Measurements from ENCODE around the gene CEACAM18.
"Not testable (repeated sequence)": the region's sequence is repeated elsewhere in the genome, so short reads cannot be mapped to it uniquely, and the experiment has no call there.

The CEACAM18 gene

DNA sequence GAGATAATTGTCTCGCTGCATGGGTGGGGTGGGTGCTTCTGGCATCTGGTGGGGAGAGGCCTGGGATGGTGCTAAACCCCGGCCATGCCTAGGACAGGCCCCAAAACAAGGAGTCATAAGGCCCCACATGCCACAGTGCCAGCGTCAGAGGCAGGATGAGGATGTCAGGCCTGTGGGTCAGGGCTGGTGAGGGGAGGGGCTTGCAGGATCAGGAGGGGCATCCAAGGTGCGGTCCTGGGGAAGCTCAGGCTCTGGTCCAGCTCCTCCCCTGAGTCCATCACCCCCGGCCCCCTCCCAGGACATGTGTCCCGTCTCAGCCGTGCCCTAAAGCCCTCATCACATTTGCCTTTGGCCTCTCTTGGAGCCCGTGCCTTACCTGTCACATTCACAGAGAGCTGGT, 22.6 kb downstream of the CEACAM18 start:
- DNase-seq, result not testable (repeated sequence)

GRCh38 chr19:51501594-51502263, 23.4 kb downstream of the CEACAM18 start, which contains the start of gene SIGLEC12:
TSS of gene SIGLEC12 (minus strand) at chr19:51501800. CDS start at chr19:51501733, 67 bp downstream.
- DNase-seq, result peak; percentile 76 to 81

DNA sequence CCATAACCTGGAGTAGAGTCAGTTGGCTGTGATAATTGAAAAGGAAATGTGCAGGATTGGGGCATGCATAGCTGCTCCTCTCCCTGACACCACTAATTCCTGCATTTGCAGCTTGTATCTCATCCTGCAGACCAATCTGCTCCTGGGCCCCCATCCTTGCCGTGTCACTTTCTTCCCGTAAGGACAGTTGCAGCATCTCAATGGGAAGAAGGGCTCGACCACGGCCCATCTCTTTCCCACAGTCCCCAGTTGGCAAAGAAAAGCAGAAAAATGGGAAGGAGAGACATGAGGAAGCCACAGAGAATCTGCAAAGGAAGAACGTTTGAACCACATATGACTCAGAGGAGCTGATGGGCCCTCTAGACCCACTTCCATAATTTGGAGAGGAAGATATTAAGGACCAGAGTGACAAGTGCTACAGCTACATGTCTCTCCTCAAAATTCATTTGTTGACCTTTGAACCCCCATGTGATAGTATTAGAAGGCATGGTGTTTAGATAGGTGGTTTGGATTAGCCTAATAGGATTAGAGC, 25.0 kb downstream of the CEACAM18 start:
- peak; percentile 54 to 55 for DNase-seq

DNA sequence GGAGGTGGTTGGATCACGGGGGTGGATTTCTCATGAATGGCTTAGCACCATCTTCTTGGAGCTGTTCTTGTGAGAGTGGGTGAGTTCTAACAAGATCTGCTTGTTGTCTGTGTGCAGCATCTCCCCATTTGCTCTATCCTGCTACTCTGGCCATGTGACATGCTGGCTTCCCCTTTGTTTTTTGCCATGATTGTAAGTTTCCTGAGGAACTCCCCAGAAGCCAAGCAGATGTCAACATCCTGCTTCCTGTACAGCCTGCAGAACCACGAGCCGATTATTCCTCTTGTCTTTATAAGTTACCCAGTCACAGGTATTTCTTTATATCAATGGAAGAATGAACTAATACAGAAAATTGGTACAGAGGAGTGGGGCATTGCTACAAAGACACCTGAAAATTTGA, 25.6 kb downstream of the CEACAM18 start:
- no peak for DNase-seq

GRCh38 chr19:51505904-51506303, 27.6 kb downstream of the CEACAM18 start:
- no peak for DNase-seq

DNA sequence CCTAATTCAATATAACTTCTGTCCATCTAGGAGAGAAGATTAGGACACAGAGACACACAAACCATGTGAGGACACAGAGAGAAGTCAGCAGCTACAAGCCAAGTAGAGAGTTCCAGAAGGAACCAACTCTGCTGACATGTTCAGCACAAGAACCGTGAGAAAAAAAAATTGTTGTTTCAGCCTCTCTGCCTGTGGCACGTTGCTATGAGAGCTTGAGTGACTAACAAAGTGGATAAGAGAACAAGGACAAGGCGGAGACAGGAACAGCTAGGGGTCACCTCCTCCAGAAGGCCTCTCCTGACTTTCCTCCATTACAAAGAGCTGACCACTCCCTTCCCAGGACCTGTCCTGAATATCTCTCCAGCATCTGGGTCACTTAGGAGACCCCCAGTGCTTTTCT, 28.9 kb downstream of the CEACAM18 start:
- DNase-seq, result peak; percentile 24 to 48

- peak; percentile 50 to 51 for DNase-seq
Measured at GRCh38 chr19:51507640-51508058, 29.3 kb downstream of the CEACAM18 start.

- no peak for DNase-seq
Measured at GRCh38 chr19:51508059-51508733, 29.9 kb downstream of the CEACAM18 start.

DNA sequence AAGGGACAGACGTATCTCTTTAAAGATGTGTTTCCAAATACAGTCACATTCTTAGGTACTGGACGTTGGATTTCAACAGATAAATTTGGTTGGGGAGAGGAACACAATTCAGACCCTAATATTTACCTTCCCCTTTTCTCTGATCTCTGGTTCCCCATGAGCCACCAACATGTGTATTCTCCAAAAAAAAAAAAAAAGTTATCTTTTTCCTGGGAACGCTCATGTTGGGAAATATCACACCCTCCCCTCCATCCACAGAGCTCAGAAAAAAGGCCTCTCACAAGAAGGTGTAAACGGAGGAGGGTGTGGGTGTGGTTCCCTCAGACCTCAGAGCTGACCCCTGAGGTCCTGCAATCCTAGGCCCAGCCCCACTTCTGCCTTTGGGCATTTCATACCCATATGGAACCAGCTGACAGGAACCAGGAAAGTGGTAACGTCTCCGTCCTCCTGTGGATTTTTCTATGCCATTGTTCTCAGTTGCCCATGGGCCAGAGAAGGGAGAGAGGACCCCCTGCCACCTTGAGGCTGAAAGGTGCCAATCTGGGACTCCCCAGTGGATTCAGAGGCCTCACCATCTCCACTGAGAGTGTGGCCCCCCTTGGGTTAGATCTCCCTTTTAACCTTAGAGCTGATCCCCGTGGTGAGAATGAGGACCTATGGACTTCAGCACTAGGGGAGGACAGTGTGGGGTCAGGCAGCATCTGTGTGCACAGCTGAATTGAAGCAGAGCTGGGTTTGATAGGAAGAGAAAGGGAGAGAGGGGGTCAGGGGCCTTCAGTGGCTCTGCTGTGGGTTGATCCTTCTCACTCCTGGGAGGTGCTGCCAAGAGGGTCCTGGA, 31.7 kb downstream of the CEACAM18 start:
- DNase-seq, result no peak

DNA sequence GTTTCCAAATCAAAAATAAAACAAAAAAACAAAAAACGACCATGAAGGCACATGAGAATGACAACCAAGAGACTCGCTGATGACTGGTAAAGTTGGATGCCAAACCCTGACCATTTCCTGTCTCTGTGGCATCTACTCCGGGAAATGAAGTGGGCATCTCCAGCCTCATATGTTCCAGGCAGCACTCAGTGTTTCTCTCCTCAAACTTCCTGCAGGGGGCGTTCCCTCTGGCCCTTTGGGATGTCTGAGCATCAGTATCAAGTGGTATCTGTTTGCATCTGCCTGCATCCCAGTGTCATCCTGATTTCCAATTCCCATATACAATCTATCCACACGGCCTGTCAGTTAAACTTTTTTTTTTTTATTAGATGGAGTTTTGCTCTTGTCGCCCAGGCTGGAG, 33.0 kb downstream of the CEACAM18 start:
- DNase-seq, result peak in 1 of 2 donors; percentile 36

DNA sequence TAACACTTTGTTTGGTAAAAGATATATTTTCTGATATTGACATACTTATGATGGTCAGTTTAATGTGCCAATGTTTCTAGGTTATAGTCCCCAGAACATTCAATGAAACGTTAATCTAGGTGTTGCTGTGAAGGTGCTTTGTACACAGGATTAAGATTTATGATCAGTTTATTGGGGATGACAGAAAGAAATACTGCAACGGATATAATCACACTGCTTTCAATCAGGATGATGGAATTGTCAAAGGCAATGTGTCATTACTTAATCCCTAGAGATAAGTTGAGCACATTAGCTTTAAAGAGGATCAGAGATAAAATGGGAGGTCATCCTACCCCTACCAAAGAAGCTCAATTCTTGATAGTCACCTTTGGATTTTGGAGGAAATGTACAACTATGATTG, 35.6 kb downstream of the CEACAM18 start:
- DNase-seq, result no peak

DNA sequence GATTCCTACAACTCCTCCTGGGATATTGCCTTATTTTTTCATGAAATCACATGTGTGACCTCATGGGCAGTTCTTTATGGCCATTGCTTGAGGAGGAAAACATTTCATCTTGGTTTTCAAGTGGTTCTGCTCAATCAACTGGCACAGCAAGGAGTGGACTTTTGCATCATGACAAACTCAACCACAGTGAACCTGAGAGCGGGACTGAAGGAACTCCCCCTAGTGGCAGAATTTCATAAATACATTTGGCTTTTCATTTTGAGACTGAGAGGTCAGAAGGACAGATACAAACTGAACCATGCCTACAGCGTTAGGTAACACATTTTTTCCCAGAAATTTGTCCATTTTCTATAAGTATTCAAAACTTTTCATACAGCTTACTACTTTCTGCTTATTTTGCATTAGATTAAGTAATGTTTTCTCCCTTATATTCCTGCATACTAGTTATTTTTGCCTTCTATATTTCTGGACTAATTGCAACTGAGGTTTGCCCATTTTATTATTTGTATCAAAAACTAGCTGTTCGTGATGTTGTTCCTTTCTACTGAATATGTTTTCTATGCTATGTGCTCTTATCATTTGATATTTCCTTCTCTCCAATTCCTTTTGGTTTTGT, 36.6 kb downstream of the CEACAM18 start:
- peak; percentile 56 to 96 for DNase-seq

- DNase-seq, result peak in 1 of 2 donors; percentile 30
Measured at GRCh38 chr19:51520728-51521127, 42.4 kb downstream of the CEACAM18 start.

DNA sequence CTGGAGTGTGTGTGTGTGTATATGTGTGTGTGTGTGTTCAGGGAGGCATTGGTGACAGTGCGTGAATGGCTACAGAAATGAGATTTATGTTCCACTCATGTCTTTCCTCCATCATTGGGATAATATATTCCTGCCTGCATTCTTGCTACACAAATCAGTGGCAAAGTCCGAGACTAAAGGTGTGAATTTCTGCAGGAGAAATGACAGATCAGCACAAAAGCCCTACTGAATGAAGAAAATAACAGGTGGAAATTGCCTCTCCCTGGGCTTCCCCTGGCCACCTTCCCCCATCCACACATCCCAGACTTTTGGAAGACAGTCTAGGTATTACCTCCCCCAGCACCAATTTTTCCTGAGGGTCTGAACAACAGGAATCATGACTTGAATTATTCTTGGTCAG, 43.0 kb downstream of the CEACAM18 start:
- DNase-seq, result no peak

- peak in 1 of 2 donors; percentile 57 for DNase-seq
Measured at GRCh38 chr19:51521781-51522180, 43.4 kb downstream of the CEACAM18 start.

GRCh38 chr19:51524666-51525264, 46.4 kb downstream of the CEACAM18 start:
- no peak for DNase-seq

DNA sequence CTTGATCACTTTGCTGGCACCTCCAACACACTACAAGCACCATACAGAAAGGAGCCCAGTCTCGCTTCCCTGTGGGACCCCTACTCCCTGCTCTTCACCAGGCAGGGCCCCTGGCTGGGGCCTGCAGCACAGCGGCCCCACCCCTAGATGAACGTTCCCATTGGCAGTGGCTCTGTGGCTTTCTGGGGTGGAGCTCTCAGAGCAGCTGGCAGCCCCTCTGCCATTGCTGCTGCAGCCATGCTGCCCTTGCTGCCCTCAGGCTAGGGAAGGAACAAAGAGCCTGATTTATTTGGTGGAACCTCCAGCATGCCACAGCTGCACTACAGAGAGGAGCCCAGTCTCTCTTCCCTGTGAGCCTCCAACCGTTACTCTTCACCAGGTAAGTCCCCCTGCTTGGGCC, 47.3 kb downstream of the CEACAM18 start:
- DNase-seq, result no peak

DNA sequence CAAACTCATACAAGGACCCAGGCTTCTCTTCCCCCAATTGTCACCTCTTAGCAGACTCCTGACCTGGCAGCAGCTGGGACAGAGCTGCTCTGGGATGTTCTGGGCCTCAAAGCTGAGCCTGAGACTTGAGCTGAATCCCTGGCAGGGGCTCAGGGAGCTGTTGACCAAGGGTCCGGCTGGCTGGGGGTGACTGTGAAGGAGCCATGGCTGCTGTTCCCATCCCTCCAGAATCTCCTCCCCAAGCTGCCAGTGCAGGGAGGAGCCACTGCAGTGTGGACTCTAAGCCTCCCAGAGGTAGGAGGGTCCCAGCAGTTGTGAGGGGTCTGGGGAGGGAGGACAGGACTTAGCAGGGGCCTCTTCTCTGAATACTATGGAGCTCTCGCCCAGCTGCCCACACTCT, 51.0 kb downstream of the CEACAM18 start:
- DNase-seq, result no peak

DNA sequence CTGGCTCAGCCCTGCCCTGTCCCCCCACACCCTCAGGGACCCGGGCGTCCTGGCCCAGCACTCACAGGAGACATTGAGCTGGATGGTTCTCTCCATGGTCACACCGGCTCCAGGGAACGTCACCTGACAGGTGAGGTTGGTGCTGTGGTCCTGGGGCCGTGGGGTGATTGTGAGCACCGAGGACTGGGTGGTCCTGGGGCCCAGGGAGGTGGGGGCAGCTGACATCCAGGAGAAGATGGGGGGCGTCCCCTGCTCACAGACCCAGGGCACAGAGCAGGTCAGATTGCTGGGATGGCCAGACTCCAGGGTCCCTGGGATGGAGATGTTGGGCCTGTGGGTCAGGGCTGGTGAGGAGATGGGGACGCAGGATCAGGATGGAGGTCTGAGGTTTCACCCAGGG, 52.3 kb downstream of the CEACAM18 start:
- DNase-seq, result no peak

DNA sequence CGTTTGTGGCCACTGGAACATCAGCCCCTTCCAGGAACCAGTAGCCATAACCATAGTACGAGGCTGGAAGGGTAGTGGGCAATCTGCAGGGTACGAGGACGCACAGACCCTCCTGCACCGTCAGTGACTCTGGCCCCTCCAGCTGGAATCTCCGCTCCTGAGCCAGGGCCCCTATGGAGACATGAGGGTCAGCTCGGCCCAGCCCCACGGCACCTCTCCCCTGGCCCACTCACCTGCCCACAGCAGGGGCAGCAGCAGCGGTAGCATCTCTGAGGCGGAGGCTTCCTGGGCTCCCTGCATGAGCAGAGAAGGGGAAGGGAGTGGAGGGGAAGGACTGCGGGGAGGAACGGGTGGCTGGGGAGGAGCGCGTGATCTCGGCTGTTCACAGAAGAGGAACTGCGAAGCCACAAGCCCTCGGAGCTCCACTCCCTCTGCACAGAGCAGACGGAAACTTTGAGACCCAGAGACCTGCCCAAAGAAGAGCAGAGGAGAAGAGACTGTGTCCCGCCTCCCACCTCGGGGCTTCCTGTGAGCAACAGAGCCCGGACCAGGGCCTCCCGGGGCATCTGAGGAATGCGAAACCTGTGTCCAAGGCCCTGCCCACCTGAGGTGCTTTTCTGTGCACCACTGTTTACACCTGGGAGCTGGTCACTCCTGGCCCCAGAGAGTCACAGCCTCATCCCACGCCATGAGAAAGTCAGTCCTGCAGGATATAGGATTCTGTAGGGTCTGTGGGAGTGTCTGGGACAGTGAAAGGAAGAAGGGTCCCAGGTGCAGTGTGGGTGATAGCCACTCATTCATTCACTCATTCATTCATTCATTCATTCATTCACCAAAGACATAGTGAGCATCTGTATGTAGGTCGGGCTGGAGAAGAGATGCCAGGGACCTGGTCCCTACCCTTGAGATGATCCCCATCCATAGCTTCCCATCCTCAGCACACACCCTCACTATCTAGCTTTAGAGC, 53.3 kb downstream of the CEACAM18 start, which contains the start of gene SIGLEC6:
SIGLEC6 (minus strand) TSS at position 322 of the 967 bp plus-strand sequence; CDS start at position 300, 22 bp downstream.
- peak; percentile 80 to 91 for DNase-seq

GRCh38 chr19:51535535-51535934, 57.2 kb downstream of the CEACAM18 start:
- DNase-seq, result no peak
